NCI-H2107 (cell line): ENCODE results near the gene PCDHA12.
"Not testable (repeated sequence)": the region's sequence is repeated elsewhere in the genome, so short reads cannot be mapped to it uniquely, and the experiment has no call there.

Experiments used
- DNase-seq: peaks from one replicate; lab custom pipeline; 2025; lab: John Stamatoyannopoulos, UW

The PCDHA12 gene

DNA sequence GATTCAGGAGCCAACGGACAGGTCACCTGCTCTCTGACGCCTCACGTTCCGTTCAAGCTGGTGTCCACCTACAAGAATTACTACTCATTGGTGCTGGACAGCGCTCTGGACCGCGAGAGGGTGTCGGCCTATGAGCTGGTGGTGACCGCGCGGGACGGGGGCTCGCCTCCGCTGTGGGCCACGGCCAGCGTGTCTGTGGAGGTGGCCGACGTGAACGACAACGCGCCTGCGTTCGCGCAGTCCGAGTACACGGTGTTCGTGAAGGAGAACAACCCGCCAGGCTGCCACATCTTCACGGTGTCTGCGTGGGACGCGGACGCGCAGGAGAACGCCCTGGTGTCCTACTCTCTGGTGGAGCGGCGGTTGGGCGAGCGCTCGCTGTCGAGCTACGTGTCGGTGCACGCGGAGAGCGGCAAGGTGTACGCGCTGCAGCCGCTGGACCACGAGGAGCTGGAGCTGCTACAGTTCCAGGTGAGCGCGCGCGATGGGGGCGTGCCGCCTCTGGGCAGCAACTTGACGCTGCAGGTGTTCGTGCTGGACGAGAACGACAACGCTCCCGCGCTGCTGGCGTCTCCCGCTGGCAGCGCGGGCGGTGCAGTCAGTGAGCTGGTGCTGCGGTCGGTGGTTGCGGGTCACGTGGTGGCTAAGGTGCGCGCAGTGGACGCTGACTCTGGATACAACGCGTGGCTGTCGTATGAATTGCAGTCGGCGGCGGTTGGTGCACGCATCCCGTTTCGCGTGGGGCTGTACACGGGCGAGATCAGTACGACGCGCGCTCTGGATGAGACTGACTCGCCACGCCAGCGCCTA lies 17.7 kb upstream of the PCDHA12 start:
- DNase-seq = no peak

DNA sequence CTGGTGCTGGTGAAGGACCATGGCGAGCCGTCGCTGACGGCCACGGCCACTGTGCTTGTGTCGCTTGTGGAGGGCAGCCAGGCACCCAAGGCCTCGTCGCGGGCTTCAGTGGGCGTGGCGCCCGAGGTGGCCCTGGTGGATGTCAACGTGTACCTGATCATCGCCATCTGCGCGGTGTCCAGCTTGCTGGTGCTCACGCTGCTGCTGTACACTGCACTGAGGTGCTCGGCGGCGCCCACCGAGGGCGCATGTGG lies 17.2 kb upstream of the PCDHA12 start:
- DNase-seq = no peak

DNA sequence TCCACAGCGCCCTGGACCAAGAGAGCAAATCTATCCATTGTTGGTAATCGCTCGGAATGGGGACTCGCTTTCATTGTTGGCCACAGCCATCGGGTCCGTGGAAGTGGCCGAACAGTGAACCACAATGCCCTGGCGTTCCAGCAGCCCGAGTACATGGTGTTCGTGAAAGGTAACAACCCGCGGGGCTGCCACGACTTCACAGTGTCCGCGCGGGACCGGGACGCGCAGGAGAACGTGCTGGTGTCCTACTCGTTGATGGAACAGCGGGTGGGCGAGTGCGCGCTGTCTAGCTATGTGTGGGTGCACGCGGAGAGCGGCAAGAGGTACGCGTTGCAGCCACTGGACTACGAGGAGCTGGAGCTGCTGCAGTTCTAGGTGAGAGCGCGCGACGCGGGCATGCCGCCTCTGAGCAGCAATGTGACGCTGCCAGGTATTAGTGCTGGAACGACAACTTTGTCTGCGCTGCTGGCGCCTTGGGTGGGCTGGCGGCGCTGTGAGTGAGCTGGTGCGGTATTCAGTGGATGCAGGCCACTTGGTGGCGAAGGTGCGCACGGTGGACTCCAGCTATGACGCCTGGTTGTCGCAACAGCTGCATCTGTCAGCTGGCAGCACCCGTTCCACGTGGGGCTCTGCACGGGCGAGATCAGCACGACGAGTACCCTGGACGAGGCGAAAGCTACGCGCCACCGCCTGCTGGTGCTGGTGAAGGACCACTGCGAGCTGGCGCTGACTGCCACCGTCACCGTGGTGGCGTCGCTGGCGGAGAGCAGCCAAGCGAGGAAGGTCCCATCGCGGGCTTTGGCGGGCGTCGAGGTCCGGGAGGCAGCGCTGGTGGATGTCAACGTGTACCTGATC lies 12.4 kb upstream of the PCDHA12 start:
- no peak for DNase-seq

DNA sequence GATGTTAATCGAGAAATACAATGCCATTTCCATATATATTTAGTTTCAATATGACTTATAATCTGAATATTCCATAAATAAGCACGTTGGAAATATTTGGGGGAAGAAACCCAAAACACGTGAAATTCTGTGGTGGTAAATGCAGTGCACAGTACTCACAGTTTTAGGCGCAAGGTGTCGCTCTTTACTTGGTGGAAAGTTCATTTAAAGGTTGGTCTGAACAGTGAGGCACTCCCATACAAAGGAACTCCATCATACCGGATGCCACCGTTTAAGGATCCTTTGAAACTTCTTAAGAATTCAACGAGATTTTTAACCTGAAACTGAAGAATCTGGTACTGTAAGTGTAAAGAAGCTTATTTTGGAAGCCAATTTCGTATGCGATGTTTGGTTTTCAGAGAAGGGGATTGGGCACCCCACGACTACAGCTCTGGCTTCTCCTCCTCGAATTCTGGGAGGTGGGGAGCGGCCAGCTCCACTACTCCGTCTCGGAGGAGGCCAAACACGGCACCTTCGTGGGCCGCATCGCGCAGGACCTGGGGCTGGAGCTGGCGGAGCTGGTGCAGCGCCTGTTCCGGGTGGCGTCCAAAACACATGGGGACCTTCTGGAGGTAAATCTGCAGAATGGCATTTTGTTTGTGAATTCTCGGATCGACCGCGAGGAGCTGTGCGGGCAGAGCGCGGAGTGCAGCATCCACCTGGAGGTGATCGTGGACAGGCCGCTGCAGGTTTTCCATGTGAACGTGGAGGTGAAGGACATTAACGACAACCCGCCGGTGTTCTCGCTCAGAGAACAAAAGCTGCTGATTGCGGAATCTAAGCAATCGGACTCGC lies 6.2 kb upstream of the PCDHA12 start, which contains the start of gene PCDHA11:
Gene PCDHA11, plus strand, starts transcription at position 237 of the 834 bp plus-strand sequence. Its CDS starts 147 bp downstream, at position 384.
- peak; percentile 9 for DNase-seq

DNA sequence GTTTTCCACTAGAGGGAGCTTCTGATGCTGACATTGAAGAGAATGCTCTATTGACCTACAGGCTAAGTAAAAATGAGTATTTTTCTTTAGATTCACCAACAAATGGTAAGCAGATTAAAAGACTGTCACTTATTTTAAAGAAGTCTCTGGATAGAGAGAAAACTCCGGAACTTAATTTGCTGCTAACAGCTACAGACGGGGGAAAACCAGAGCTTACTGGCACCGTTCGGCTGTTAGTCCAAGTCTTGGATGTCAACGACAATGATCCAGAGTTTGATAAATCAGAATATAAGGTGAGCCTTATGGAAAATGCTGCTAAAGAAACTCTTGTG lies 5.6 kb upstream of the PCDHA12 start:
- peak; percentile 12 for DNase-seq

DNA sequence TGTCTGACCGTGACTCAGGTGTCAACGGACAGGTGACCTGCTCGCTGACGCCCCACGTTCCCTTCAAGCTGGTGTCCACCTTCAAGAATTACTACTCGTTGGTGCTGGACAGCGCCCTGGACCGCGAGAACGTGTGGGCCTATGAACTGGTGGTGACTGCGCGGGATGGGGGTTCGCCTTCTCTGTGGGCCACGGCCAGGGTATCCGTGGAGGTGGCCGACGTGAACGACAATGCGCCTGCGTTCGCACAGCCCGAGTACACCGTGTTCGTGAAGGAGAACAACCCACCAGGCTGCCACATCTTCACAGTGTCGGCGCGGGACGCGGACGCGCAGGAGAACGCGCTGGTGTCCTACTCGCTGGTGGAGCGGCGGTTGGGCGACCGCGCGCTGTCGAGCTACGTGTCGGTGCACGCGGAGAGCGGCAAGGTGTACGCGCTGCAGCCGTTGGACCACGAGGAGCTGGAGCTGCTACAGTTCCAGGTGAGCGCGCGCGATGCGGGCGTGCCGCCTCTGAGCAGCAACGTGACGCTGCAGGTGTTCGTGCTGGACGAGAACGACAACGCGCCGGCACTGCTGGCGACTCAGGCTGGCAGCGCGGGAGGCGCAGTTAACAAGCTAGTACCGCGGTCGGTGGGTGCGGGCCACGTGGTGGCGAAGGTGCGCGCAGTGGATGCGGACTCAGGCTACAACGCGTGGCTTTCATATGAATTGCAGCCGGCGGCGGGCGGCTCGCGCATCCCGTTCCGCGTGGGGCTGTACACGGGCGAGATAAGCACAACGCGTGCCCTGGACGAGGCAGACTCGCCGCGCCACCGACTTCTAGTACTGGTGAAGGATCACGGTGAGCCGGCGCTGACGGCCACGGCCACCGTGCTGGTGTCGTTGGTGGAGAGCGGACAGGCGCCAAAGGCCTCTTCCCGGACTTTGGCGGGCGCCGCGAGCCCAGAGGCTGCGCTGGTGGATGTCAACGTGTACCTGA lies 4.6 kb upstream of the PCDHA12 start:
- DNase-seq = no peak

DNA sequence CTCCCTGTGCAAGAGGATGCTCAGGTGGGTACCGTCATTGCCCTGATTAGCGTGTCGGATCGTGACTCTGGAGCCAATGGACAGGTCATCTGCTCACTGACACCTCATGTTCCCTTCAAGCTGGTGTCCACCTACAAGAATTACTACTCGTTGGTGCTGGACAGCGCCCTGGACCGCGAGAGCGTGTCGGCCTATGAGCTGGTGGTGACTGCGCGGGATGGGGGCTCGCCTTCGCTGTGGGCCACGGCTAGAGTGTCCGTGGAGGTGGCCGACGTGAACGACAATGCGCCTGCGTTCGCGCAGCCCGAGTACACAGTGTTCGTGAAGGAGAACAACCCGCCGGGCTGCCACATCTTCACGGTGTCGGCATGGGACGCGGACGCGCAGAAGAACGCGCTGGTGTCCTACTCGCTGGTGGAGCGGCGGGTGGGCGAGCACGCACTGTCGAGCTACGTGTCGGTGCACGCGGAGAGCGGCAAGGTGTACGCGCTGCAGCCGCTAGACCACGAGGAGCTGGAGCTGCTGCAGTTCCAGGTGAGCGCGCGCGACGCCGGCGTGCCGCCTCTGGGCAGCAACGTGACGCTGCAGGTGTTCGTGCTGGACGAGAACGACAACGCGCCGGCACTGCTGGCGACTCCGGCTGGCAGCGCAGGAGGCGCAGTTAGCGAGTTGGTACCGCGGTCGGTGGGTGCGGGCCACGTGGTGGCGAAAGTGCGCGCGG lies 1.6 kb downstream of the PCDHA12 start:
- not testable (repeated sequence) for DNase-seq

DNA sequence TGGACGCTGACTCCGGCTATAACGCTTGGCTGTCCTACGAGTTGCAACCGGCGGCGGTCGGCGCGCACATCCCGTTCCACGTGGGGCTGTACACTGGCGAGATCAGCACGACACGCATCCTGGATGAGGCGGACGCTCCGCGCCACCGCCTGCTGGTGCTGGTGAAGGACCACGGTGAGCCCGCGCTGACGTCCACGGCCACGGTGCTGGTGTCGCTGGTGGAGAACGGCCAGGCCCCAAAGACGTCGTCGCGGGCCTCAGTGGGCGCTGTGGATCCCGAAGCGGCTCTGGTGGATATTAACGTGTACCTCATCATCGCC lies 2.1 kb downstream of the PCDHA12 start:
- no peak for DNase-seq

DNA sequence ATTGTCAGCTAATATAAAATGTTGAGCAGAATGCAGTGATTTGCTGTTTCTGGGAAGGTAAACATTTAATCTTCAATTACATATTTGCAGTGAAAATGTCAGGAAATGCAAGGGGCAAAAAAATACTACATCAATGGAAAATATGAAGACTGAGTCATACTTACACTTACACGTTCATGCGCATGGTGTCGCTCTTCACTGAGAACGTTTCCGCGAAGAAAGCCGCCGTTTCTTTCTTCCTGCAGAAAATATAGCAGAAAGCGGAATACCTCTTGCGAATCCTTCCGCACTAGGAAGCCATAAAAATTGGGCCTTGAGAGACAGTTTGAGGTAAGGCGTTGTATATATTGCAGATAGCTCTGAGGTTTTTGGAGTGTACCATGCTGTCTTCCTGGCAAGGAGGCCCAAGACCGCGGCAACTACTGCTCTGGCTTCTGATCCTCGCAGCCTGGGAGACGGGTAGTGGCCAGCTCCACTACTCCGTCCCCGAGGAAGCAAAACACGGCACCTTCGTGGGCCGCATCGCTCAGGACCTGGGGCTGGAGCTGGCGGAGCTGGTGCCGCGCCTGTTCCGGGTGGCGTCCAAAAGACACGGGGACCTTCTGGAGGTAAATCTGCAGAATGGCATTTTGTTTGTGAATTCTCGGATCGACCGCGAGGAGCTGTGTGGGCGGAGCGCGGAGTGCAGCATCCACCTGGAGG lies 6.9 kb downstream of the PCDHA12 start, which contains the start of gene PCDHA13:
Gene PCDHA13, plus strand, starts transcription at position 236 of the 702 bp plus-strand sequence. Its CDS starts 145 bp downstream, at position 381.
- no peak for DNase-seq

DNA sequence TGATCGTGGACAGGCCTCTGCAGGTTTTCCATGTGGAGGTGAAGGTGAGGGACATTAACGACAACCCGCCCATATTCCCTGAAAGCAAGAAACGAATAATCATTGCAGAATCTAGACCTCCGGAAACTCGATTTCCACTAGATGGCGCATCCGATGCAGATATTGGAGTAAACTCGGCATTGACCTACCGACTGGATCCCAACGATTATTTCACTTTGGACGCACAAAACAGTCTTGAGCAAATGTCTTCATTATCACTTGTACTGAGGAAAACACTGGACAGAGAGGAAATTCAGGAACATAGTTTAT lies 7.4 kb downstream of the PCDHA12 start:
- no peak for DNase-seq

DNA sequence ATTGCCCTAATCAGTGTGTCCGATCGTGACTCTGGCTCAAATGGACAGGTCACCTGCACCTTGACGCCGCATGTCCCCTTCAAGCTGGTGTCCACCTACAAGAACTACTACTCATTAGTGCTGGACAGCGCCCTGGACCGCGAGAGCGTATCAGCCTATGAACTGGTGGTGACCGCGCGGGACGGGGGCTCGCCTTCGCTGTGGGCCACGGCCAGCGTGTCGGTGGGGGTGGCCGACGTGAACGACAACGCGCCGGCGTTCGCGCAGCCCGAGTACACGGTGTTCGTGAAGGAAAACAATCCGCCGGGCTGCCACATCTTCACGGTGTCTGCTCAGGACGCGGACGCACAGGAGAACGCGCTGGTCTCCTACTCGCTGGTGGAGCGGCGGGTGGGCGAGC lies 8.3 kb downstream of the PCDHA12 start:
- DNase-seq = no peak

DNA sequence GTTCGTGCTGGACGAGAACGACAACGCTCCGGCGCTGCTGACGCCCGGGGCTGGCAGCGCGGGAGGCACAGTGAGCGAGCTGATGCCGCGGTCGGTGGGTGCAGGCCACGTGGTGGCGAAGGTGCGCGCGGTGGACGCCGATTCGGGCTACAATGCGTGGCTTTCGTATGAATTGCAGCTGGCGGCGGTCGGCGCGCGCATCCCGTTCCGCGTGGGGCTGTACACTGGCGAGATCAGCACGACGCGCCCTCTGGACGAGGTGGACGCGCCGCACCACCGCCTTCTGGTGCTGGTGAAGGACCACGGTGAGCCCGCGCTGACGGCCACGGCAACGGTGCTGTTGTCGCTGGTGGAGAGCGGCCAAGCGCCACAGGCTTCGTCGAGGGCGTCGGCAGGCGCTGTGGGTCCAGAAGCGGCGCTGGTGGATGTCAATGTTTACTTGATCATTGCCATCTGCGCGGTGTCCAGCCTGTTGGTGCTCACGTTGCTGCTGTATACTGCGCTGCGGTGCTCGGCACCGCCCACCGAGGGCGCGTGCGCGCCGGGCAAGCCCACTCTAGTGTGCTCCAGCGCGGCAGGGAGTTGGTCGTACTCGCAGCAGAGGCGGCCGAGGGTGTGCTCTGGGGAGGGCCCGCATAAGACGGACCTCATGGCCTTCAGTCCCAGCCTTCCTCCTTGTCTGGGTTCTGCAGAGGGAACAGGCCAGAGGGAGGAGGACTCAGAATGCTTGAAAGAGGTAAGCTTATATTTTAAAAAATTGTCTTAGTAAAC lies 9.0 kb downstream of the PCDHA12 start:
- DNase-seq = no peak

DNA sequence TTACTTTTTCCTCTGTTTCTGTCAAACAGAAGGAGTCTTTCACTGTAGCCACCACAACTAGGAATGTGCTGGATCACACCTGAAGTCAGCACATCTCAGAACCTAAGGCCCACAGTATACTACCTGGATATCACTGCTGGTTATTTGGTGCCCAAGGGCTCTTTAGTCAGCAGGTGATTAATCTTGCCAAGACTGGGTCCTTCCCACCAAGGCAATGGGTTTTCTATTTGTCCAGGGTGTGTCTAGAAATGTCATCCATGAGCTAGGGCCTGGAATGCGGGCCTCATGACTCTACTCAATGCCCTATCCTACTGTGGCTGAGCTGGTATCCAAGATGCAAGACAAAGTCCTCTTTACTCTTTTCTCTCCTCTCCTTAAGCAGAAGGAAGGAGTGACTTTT lies 41.2 kb downstream of the PCDHA12 start:
- no peak for DNase-seq

DNA sequence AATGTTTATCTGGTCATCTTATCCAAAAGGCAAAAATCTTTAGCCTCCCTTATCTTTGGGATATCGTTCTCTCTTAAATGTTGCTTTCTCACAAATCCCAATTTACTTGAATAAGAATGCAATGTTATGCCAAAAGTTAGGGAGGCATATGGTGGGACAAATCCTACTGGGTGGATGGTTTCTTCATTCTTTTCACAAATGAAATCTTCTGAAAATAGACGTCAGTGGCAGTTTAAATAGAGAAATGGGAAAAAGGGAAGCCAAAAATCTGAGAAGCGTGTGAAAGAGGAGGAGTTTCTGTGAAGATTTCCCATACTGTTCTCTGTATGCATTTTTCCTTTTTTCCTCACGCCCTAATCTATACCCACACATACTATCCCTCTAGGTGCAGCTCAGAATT lies 48.5 kb downstream of the PCDHA12 start:
- no peak for DNase-seq

DNA sequence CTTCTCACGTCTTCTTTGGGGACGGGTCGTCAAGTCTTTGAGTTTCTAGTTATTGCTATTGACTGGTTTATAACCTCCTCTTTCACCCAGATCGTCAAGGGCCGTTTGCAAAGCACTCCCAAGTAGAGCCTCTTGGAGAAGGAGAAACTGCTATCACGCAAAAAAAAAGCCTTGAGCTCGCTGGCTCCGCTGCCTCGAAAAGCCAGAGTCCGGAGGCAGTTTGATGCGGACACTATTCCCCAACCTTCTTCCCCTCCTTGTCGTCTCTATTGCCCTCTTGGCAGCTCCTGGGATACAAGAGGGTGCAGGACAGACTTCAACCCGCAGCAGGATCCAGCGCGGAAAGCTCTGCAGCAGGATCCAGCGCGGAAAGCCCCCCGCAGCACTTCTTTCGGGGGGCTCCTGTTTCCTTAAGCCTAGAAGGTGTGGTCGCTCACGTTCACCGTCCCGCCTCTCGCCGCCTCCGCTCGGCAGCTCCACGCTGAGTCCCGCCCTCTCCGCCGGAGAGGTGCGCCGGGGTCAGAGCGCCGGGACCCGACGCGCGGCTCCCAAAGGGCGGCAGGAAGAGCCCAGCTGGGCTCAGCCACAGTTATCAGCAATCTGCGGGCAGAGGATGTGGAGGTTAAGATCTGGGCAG lies 50.8 kb downstream of the PCDHA12 start, which contains the start of gene PCDHAC1:
Gene PCDHAC1, plus strand, starts transcription at position 494 of the 637 bp plus-strand sequence. CDS start 594 bp downstream, outside the sequence.
- peak; percentile 49 for DNase-seq

DNA sequence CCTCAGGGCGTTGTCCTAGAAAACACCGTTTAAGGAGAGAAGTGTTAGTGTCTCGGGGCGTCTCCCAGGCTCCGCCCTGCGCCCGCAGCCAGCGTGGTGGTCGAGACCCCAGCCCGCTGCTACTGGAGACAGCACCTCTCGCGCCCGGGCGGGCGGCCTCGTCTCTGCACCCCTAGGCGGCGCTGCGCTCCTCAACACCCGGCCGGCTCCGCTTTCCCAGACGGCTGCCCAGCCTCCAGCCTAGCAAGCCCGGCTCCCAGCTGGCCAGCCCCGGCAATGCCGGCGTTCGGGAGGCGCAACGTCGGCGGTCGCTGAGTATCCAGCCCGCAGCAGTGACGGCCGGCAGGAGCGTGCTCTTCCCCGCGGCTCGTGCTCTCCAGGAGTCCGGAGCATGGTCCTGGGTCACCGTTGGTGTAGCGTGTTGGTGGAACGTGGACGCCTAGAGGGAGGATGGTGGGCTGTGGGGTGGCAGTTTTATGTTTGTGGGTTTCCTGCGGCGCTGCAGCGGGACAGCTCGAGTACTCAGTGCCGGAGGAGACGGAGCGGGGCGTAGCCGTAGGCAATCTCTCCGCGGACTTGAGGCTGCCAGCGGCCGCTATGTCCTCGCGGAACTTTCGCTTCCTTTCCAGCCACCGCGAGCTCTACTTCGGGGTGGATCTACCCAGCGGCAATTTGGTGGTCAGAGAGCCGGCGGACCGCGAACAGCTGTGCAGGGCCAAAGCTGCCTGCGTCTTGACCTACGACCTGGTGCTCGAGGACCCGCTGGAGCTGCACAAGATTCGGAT lies 51.5 kb downstream of the PCDHA12 start:
- DNase-seq = peak; percentile 69

DNA sequence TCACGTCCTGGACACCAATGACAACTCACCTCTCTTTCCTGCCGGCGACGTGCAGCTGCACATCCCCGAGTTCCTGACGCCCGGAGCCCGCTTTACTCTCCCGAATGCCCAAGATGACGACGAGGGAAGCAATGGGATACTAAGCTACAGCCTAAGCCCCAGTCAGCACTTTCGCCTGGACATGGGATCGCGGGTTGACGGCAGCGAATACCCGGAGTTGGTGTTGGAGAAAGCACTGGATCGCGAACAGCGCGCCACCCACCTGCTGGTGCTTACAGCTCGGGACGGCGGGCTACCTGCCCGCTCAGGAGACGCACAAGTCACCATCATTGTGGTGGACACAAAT lies 52.1 kb downstream of the PCDHA12 start:
- no peak for DNase-seq
